Measurements from ENCODE around the gene NR2F1-AS1.

DNA sequence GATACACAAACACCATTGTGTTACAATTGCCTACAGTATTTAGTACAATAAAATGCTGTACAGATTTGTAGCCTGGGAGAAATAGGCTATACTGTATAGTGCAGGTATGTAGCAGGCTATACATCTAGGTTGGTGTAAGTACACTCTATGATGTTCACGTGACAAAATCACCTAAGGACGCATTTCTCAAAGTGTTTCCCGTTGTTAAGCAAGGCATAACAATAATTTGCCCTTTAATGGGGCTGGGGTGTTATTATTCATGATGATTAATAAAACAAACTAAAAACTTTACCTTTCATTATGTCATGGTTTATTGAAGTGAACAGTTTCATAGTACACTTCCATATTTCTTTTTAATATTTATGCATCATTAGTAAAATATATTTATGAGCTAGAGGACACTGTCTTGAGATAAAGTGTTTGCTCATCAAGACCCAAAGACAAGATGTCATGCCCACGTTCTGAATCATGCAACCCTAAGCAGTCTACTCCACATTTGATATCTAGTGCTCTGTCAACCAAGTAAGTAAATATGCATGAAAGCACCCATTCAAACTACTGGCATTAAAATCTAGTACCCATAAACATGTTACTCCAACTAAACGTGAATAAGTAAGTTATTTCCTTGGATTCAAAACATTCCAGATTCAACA lies 220.5 kb downstream of the NR2F1-AS1 start:
- TF ChIP-seq, protein P1, sequence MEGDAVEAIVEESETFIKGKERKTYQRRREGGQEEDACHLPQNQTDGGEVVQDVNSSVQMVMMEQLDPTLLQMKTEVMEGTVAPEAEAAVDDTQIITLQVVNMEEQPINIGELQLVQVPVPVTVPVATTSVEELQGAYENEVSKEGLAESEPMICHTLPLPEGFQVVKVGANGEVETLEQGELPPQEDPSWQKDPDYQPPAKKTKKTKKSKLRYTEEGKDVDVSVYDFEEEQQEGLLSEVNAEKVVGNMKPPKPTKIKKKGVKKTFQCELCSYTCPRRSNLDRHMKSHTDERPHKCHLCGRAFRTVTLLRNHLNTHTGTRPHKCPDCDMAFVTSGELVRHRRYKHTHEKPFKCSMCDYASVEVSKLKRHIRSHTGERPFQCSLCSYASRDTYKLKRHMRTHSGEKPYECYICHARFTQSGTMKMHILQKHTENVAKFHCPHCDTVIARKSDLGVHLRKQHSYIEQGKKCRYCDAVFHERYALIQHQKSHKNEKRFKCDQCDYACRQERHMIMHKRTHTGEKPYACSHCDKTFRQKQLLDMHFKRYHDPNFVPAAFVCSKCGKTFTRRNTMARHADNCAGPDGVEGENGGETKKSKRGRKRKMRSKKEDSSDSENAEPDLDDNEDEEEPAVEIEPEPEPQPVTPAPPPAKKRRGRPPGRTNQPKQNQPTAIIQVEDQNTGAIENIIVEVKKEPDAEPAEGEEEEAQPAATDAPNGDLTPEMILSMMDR (optimal IDR thresholded peaks at IDR 0.05 in 1 of 3, IDR thresholded peaks at IDR 0.05 in 1 of 3, conservative IDR thresholded peaks at IDR 0.05 in 1 of 3; ENCODE audit: extremely low read depth in 1 of 3, insufficient read depth in 2 of 3, low read length in 3 of 3), result no peak
- TF ChIP-seq EZH2 (IDR thresholded peaks at IDR 0.05; ENCODE audit: low read length), result no peak

Measured in keratinocyte (primary cell).